SK-N-SH treated with all-trans-retinoic acid at 6 μM for 48 hours (cell line): ENCODE results near the gene CFAP91.

Source experiments
- ATAC-seq: fragments of 200-7000 bp; cut with Tn5 transposase; 3 replicates; pipeline ENCODE4 v1.9.1; 2020; ENCODE audit warnings: mild to moderate bottlenecking, moderate library complexity
- ARNTL ChIP-seq: fragments of 450-650 bp; formaldehyde crosslinking; IDR thresholded peaks from 2 replicates; pipeline ENCODE4 v1.5.0; 2020; ENCODE audit warnings: low read depth, mild to moderate bottlenecking, moderate library complexity, borderline replicate concordance
- BACH2 ChIP-seq: fragments of 250-450 bp; sonication (Bioruptor Pico); IDR thresholded peaks from 2 replicates; pipeline ENCODE4 v1.9.0; 2021; ENCODE audit warnings: mild to moderate bottlenecking, borderline replicate concordance
- CSRNP3 ChIP-seq: fragments of 250-450 bp; sonication (Bioruptor Pico); IDR thresholded peaks from 2 replicates; pipeline ENCODE4 v1.5.1; 2021; ENCODE audit warnings: mild to moderate bottlenecking, moderate library complexity
- ESRRG ChIP-seq: fragments of 250-450 bp; sonication (Bioruptor Pico); IDR thresholded peaks from 2 replicates; pipeline ENCODE4 v1.6.1; 2021; ENCODE audit warnings: mild to moderate bottlenecking
- GLIS3 ChIP-seq: fragments of 250-450 bp; sonication (Bioruptor Pico); IDR thresholded peaks from 2 replicates; pipeline ENCODE4 v1.5.0; 2020; ENCODE audit warnings: mild to moderate bottlenecking, moderate library complexity
- ISL1 ChIP-seq: fragments of 250-450 bp; sonication (Bioruptor Pico); IDR thresholded peaks from 2 replicates; pipeline ENCODE4 v2.1.2; 2022; ENCODE audit warnings: mild to moderate bottlenecking, moderate library complexity
- OSR1 ChIP-seq: fragments of 250-450 bp; sonication (Bioruptor Pico); IDR thresholded peaks from 2 replicates; pipeline ENCODE4 v1.8.0; 2022; ENCODE audit warnings: moderate library complexity, mild to moderate bottlenecking, inconsistent platforms
- PPARA ChIP-seq: fragments of 250-450 bp; sonication (Bioruptor Pico); IDR thresholded peaks from 2 replicates; pipeline ENCODE4 v1.5.0; 2020; ENCODE audit warnings: mild to moderate bottlenecking, borderline replicate concordance
- RARB ChIP-seq: fragments of 250-450 bp; sonication (Bioruptor Pico); IDR thresholded peaks from 2 replicates; pipeline ENCODE4 v1.8.0; 2021; ENCODE audit warnings: mild to moderate bottlenecking, moderate library complexity
- SNAI2 ChIP-seq: fragments of 250-450 bp; sonication (Bioruptor Pico); IDR thresholded peaks from 2 replicates; pipeline ENCODE4 v1.5.0; 2020; ENCODE audit warnings: mild to moderate bottlenecking, moderate library complexity
- TCF4 ChIP-seq: fragments of 250-450 bp; sonication (Bioruptor Pico); IDR thresholded peaks from 2 replicates; pipeline ENCODE4 v1.8.0; 2021; ENCODE audit warnings: mild to moderate bottlenecking, moderate library complexity, borderline replicate concordance
- TOX ChIP-seq: fragments of 250-450 bp; sonication (Bioruptor Pico); IDR thresholded peaks from 2 replicates; pipeline ENCODE4 v1.8.0; 2021; ENCODE audit warnings: mild to moderate bottlenecking, moderate library complexity, borderline replicate concordance
- ZC3H10 ChIP-seq: fragments of 250-450 bp; sonication (Bioruptor Pico); IDR thresholded peaks from 2 replicates; pipeline ENCODE4 v1.5.1; 2021; ENCODE audit warnings: mild to moderate bottlenecking, moderate library complexity
- ZFP3 ChIP-seq: fragments of 250-450 bp; sonication (Bioruptor Pico); IDR thresholded peaks from 2 replicates; pipeline ENCODE4 v1.5.0; 2020; ENCODE audit warnings: mild to moderate bottlenecking, moderate library complexity
- ZFP30 ChIP-seq: fragments of 450-650 bp; formaldehyde crosslinking; IDR thresholded peaks from 2 replicates; pipeline ENCODE4 v1.5.0; 2022; ENCODE audit warnings: mild to moderate bottlenecking, moderate library complexity
- ZNF565 ChIP-seq: fragments of 450-650 bp; formaldehyde crosslinking; conservative IDR thresholded peaks from 2 replicates; pipeline ENCODE4 v1.5.0; 2020; ENCODE audit warnings: low read depth, mild to moderate bottlenecking, moderate library complexity
- ZNF70 ChIP-seq: fragments of 450-650 bp; formaldehyde crosslinking; IDR thresholded peaks from 2 replicates; pipeline ENCODE4 v1.5.0; 2020; ENCODE audit warnings: mild to moderate bottlenecking, moderate library complexity
- ZNF8 ChIP-seq: fragments of 450-650 bp; formaldehyde crosslinking; IDR thresholded peaks from 2 replicates; pipeline ENCODE4 v1.5.0; 2020; ENCODE audit warnings: mild to moderate bottlenecking, moderate library complexity
- TF ChIP-seq, protein P1 (sequence below): fragments of 250-450 bp; sonication (Bioruptor Pico); IDR thresholded peaks from 2 replicates; pipeline ENCODE4 v1.8.0; 2021; ENCODE audit warnings: low read depth, mild to moderate bottlenecking, moderate library complexity, borderline replicate concordance
- TF ChIP-seq, protein P2 (sequence below): fragments of 250-450 bp; sonication (Bioruptor Pico); IDR thresholded peaks from 2 replicates; pipeline ENCODE4 v1.5.0; 2020; ENCODE audit warnings: mild to moderate bottlenecking, moderate library complexity
- TF ChIP-seq, protein P3 (sequence below): fragments of 250-450 bp; sonication (Bioruptor Pico); IDR thresholded peaks from 2 replicates; pipeline ENCODE4 v1.8.0; 2020; ENCODE audit warnings: mild to moderate bottlenecking, moderate library complexity, borderline replicate concordance
- TF ChIP-seq, protein P4 (sequence below): fragments of 250-450 bp; sonication (Bioruptor Pico); IDR thresholded peaks from 2 replicates; pipeline ENCODE4 v1.5.1; 2020; ENCODE audit warnings: low read depth, mild to moderate bottlenecking, moderate library complexity

CFAP91 gene

GRCh38 chr3:119702530-119703527 lies at the start of gene CFAP91:
Gene CFAP91 (plus strand): TSS chr3:119703022. CDS start chr3:119703099, 77 bp downstream.
- ATAC-seq, result peak; percentile 99
- TF ChIP-seq OSR1, result no peak
- TF ChIP-seq ZNF8 (CRISPR knock-in tag), result no peak
- TF ChIP-seq ZNF565 (CRISPR knock-in tag), result no peak
- TF ChIP-seq SNAI2 (CRISPR knock-in tag), result no peak
- no peak for TF ChIP-seq ESRRG (CRISPR knock-in tag)
- no peak for TF ChIP-seq BACH2 (CRISPR knock-in tag)
- TF ChIP-seq, protein P1, sequence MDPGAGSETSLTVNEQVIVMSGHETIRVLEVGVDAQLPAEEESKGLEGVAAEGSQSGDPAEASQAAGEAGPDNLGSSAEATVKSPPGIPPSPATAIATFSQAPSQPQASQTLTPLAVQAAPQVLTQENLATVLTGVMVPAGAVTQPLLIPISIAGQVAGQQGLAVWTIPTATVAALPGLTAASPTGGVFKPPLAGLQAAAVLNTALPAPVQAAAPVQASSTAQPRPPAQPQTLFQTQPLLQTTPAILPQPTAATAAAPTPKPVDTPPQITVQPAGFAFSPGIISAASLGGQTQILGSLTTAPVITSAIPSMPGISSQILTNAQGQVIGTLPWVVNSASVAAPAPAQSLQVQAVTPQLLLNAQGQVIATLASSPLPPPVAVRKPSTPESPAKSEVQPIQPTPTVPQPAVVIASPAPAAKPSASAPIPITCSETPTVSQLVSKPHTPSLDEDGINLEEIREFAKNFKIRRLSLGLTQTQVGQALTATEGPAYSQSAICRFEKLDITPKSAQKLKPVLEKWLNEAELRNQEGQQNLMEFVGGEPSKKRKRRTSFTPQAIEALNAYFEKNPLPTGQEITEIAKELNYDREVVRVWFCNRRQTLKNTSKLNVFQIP (CRISPR knock-in tag), result no peak
- TF ChIP-seq, protein P2, sequence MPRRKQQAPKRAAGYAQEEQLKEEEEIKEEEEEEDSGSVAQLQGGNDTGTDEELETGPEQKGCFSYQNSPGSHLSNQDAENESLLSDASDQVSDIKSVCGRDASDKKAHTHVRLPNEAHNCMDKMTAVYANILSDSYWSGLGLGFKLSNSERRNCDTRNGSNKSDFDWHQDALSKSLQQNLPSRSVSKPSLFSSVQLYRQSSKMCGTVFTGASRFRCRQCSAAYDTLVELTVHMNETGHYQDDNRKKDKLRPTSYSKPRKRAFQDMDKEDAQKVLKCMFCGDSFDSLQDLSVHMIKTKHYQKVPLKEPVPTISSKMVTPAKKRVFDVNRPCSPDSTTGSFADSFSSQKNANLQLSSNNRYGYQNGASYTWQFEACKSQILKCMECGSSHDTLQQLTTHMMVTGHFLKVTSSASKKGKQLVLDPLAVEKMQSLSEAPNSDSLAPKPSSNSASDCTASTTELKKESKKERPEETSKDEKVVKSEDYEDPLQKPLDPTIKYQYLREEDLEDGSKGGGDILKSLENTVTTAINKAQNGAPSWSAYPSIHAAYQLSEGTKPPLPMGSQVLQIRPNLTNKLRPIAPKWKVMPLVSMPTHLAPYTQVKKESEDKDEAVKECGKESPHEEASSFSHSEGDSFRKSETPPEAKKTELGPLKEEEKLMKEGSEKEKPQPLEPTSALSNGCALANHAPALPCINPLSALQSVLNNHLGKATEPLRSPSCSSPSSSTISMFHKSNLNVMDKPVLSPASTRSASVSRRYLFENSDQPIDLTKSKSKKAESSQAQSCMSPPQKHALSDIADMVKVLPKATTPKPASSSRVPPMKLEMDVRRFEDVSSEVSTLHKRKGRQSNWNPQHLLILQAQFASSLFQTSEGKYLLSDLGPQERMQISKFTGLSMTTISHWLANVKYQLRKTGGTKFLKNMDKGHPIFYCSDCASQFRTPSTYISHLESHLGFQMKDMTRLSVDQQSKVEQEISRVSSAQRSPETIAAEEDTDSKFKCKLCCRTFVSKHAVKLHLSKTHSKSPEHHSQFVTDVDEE (CRISPR knock-in tag), result no peak
- TF ChIP-seq, protein P3, sequence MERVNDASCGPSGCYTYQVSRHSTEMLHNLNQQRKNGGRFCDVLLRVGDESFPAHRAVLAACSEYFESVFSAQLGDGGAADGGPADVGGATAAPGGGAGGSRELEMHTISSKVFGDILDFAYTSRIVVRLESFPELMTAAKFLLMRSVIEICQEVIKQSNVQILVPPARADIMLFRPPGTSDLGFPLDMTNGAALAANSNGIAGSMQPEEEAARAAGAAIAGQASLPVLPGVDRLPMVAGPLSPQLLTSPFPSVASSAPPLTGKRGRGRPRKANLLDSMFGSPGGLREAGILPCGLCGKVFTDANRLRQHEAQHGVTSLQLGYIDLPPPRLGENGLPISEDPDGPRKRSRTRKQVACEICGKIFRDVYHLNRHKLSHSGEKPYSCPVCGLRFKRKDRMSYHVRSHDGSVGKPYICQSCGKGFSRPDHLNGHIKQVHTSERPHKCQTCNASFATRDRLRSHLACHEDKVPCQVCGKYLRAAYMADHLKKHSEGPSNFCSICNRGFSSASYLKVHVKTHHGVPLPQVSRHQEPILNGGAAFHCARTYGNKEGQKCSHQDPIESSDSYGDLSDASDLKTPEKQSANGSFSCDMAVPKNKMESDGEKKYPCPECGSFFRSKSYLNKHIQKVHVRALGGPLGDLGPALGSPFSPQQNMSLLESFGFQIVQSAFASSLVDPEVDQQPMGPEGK (CRISPR knock-in tag), result no peak
- no peak for TF ChIP-seq GLIS3 (CRISPR knock-in tag)
- TF ChIP-seq ZNF70 (CRISPR knock-in tag), result no peak
- no peak for TF ChIP-seq PPARA (CRISPR knock-in tag)
- no peak for TF ChIP-seq ZFP30 (CRISPR knock-in tag)
- TF ChIP-seq RARB (CRISPR knock-in tag), result no peak
- TF ChIP-seq, protein P4, sequence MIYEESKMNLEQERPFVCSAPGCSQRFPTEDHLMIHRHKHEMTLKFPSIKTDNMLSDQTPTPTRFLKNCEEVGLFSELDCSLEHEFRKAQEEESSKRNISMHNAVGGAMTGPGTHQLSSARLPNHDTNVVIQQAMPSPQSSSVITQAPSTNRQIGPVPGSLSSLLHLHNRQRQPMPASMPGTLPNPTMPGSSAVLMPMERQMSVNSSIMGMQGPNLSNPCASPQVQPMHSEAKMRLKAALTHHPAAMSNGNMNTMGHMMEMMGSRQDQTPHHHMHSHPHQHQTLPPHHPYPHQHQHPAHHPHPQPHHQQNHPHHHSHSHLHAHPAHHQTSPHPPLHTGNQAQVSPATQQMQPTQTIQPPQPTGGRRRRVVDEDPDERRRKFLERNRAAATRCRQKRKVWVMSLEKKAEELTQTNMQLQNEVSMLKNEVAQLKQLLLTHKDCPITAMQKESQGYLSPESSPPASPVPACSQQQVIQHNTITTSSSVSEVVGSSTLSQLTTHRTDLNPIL (CRISPR knock-in tag), result no peak
- TF ChIP-seq CSRNP3 (CRISPR knock-in tag), result no peak
- TF ChIP-seq ISL1, result no peak
- TF ChIP-seq ZC3H10 (CRISPR knock-in tag), result no peak
- no peak for TF ChIP-seq ZFP3
- TF ChIP-seq ARNTL (CRISPR knock-in tag), result no peak
- TF ChIP-seq, all 23 proteins: peak for 0

DNA sequence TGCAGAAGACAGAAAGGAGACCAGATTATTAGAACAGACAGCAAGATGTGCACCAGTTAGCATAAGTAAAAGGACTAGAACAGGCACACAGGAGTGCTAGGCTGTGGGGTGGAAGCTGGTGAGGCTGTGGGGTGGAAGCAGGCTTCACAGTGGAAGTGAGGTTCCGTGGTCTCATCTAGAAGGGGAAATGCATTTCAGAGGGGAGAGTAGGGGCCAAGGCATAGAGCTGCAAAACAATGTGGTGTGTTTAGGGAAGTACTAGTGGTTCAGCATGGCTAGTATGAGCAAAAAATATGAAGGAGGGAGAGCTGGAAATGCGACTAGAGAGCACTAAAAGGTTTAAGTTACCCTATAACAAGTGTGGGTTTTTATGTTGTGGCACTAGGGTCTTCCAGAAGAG lies 48.9 kb upstream of the CFAP91 start:
- ATAC-seq, result no peak
- TF ChIP-seq ISL1 (no peak), ZFP3 (no peak), ZNF70 (CRISPR knock-in tag) (no peak), TCF4 (CRISPR knock-in tag) (no peak), OSR1 (no peak), ZNF565 (CRISPR knock-in tag) (no peak), ZNF8 (CRISPR knock-in tag) (no peak), RARB (CRISPR knock-in tag) (no peak), ZC3H10 (CRISPR knock-in tag) (no peak), PPARA (CRISPR knock-in tag) (no peak), TOX (CRISPR knock-in tag) (no peak), ESRRG (CRISPR knock-in tag) (no peak)
- TF ChIP-seq, protein P4 (CRISPR knock-in tag), result no peak
- TF ChIP-seq, protein P2 (CRISPR knock-in tag), result no peak
- TF ChIP-seq, protein P1 (CRISPR knock-in tag), result no peak
